ENCODE measurements around the gene C6orf62. TPM values are rescaled to one million over a fixed set of nuclear protein-coding genes. Genes with fewer than 3 reads are reported as not detected.

Gene C6orf62
- polyA plus RNA-seq, 1 of the 3 experiments (the other 2 are of a cell fraction), result 36.0 TPM

DNA sequence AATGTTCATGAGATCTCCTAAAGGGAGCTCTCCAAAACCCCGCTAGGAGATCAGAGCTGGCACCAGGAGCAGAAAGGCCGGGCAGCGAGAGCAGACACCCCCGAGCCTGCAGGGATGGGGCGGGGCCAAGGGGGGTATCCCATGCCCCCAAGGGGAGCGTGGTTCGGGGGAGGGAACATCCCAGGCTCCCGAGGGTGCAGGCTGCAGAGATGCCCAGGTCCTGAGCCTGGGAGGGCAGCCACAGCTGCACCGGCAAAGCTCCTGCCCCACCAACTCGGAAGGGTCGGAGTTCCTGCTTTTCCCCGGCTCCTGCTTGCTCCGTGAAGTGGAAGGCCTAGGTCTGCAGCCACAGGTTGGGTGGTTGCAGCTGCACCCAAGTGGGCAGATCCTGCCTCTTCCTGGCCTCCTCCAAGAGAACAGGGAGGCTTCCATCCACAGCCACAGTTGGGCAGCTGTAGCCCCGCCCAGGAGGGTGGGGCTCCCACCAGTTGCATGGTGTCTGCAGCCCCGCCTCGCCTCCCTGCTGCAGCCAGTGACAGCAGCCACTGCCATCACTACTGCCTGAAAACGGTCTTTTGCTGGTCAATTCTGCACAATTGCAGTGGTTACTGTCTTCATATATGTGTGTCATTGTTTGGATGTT is 42.4 kb upstream of the C6orf62 start:
- H3K27me3 ChIP-seq (ENCODE audit: insufficient read depth), result no peaks in the 10 kb centered on the region
- no peaks in the 10 kb centered on the region for H4K20me1 ChIP-seq (ENCODE audit: insufficient read depth)
- peak; percentile 30 for DNase-seq
- ChIA-PET CTCF (no interaction called here), POLR2A (no interaction called here)
- H2AFZ ChIP-seq (ENCODE audit: low read depth), result no peak overlapping the region
- TF ChIP-seq EP300 (IDR thresholded peaks at IDR 0.05; ENCODE audit: borderline replicate concordance in 1 of 2, low read depth in 1 of 2, low read length in 1 of 2), result no peak
- TF ChIP-seq MXI1 (IDR thresholded peaks at IDR 0.05; ENCODE audit: low read depth, low read length), result no peak
- no peak for TF ChIP-seq ELF1 (IDR thresholded peaks at IDR 0.05)
- no peak for TF ChIP-seq RCOR1 (IDR thresholded peaks at IDR 0.05; ENCODE audit: low read length)
- TF ChIP-seq SIN3A (IDR thresholded peaks at IDR 0.05; ENCODE audit: borderline replicate concordance, low read depth, low read length), result no peak
- TF ChIP-seq EZH2phosphoT487 (IDR thresholded peaks at IDR 0.05; ENCODE audit: borderline replicate concordance, low read depth), result no peak
- no peak for TF ChIP-seq TAF1 (IDR thresholded peaks at IDR 0.05; ENCODE audit: borderline replicate concordance, low read depth, low read length)
- TF ChIP-seq NFIC (IDR thresholded peaks at IDR 0.05; ENCODE audit: borderline replicate concordance), result no peak
- TF ChIP-seq FOXJ3 (CRISPR knock-in tag; IDR thresholded peaks at IDR 0.05), result no peak
- no peak for TF ChIP-seq FOXM1 (IDR thresholded peaks at IDR 0.05; ENCODE audit: low read depth)
- TF ChIP-seq, protein P1, sequence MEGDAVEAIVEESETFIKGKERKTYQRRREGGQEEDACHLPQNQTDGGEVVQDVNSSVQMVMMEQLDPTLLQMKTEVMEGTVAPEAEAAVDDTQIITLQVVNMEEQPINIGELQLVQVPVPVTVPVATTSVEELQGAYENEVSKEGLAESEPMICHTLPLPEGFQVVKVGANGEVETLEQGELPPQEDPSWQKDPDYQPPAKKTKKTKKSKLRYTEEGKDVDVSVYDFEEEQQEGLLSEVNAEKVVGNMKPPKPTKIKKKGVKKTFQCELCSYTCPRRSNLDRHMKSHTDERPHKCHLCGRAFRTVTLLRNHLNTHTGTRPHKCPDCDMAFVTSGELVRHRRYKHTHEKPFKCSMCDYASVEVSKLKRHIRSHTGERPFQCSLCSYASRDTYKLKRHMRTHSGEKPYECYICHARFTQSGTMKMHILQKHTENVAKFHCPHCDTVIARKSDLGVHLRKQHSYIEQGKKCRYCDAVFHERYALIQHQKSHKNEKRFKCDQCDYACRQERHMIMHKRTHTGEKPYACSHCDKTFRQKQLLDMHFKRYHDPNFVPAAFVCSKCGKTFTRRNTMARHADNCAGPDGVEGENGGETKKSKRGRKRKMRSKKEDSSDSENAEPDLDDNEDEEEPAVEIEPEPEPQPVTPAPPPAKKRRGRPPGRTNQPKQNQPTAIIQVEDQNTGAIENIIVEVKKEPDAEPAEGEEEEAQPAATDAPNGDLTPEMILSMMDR (IDR thresholded peaks at IDR 0.05), result no peak
- TF ChIP-seq, protein P2, sequence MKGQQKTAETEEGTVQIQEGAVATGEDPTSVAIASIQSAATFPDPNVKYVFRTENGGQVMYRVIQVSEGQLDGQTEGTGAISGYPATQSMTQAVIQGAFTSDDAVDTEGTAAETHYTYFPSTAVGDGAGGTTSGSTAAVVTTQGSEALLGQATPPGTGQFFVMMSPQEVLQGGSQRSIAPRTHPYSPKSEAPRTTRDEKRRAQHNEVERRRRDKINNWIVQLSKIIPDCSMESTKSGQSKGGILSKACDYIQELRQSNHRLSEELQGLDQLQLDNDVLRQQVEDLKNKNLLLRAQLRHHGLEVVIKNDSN (IDR thresholded peaks at IDR 0.05; ENCODE audit: borderline replicate concordance, low read depth), result no peak
- TF ChIP-seq, protein P3, sequence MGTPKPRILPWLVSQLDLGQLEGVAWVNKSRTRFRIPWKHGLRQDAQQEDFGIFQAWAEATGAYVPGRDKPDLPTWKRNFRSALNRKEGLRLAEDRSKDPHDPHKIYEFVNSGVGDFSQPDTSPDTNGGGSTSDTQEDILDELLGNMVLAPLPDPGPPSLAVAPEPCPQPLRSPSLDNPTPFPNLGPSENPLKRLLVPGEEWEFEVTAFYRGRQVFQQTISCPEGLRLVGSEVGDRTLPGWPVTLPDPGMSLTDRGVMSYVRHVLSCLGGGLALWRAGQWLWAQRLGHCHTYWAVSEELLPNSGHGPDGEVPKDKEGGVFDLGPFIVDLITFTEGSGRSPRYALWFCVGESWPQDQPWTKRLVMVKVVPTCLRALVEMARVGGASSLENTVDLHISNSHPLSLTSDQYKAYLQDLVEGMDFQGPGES (IDR thresholded peaks at IDR 0.05; ENCODE audit: low read depth, low read length), result no peak
- no peaks in the 10 kb centered on the region for H3K9me3 ChIP-seq
- H3K9me2 ChIP-seq, result no peaks in the 10 kb centered on the region
- no peaks in the 10 kb centered on the region for H3K36me3 ChIP-seq (replicated peaks in 1 of 2; ENCODE audit: control insufficient read depth in 1 of 2, insufficient read depth in 2 of 2, low read length in 1 of 2)
- H3K27ac ChIP-seq (ENCODE audit: low read depth in 2 of 2, low read length in 1 of 2), result no peak overlapping the region
- no peaks in the 10 kb centered on the region for H3K79me2 ChIP-seq (ENCODE audit: insufficient read depth)
- H3K9ac ChIP-seq, result no peak overlapping the region
- H3K4me3 ChIP-seq (ENCODE audit: low read depth in 2 of 2, low read length in 1 of 2), result no peak overlapping the region
- H3K4me2 ChIP-seq, result no peak overlapping the region
- H3F3A ChIP-seq (replicated peaks; ENCODE audit: insufficient read depth), result no peaks in the 10 kb centered on the region
- no peaks in the 10 kb centered on the region for H3K4me1 ChIP-seq (ENCODE audit: control insufficient read depth in 1 of 2, insufficient read depth in 2 of 2, low read depth in 1 of 2, low read length in 1 of 2)
- 88% methylated on average over 12 of the region's 17 CpGs for WGBS (ENCODE audit: low lambda C conversion rate)

DNA sequence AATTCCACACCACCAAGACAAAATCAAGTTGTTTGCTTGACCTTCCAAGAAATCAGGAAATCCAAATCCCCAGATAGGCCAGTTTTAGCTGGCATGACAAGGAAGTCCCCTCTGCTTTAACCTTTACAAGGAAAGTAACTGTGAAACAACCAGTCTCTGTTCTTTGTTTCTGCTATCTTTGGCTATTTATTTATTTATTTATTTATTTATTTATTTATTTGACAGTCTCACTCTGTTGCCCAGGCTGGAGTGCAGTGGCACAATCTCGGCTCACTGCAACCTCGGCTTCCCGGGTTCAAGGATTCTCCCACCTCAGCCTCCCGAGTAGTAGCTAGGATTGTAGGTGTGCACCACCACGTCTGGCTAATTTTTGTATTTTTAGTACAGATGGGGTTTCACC is 41.3 kb upstream of the C6orf62 start:
- no peak for DNase-seq
- CTCF ChIA-PET, result no interaction called here
- Histone ChIP-seq H3K4me1 (ENCODE audit: control insufficient read depth in 1 of 2, insufficient read depth in 2 of 2, low read depth in 1 of 2, low read length in 1 of 2) (no peaks in the 10 kb centered on the region), H3F3A (replicated peaks; ENCODE audit: insufficient read depth) (no peaks in the 10 kb centered on the region), H2AFZ (ENCODE audit: low read depth) (no peak overlapping the region), H3K4me3 (ENCODE audit: low read depth in 2 of 2, low read length in 1 of 2) (no peak overlapping the region), H3K9ac (no peak overlapping the region), H3K4me2 (no peak overlapping the region), H3K79me2 (ENCODE audit: insufficient read depth) (no peaks in the 10 kb centered on the region), H3K9me3 (no peaks in the 10 kb centered on the region), H3K9me2 (no peaks in the 10 kb centered on the region), H3K27me3 (ENCODE audit: insufficient read depth) (no peaks in the 10 kb centered on the region), H4K20me1 (ENCODE audit: insufficient read depth) (no peaks in the 10 kb centered on the region), H3K27ac (ENCODE audit: low read depth in 2 of 2, low read length in 1 of 2) (no peak overlapping the region), H3K36me3 (replicated peaks in 1 of 2; ENCODE audit: control insufficient read depth in 1 of 2, insufficient read depth in 2 of 2, low read length in 1 of 2) (no peaks in the 10 kb centered on the region)
- TF ChIP-seq TEAD4 (IDR thresholded peaks at IDR 0.05; ENCODE audit: borderline replicate concordance, insufficient read depth) (no peak), FOXJ3 (CRISPR knock-in tag; IDR thresholded peaks at IDR 0.05) (no peak), NRF1 (IDR thresholded peaks at IDR 0.05; ENCODE audit: low read depth, low read length) (no peak)
- TF ChIP-seq, protein P4, sequence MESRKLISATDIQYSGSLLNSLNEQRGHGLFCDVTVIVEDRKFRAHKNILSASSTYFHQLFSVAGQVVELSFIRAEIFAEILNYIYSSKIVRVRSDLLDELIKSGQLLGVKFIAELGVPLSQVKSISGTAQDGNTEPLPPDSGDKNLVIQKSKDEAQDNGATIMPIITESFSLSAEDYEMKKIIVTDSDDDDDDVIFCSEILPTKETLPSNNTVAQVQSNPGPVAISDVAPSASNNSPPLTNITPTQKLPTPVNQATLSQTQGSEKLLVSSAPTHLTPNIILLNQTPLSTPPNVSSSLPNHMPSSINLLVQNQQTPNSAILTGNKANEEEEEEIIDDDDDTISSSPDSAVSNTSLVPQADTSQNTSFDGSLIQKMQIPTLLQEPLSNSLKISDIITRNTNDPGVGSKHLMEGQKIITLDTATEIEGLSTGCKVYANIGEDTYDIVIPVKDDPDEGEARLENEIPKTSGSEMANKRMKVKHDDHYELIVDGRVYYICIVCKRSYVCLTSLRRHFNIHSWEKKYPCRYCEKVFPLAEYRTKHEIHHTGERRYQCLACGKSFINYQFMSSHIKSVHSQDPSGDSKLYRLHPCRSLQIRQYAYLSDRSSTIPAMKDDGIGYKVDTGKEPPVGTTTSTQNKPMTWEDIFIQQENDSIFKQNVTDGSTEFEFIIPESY (IDR thresholded peaks at IDR 0.05; ENCODE audit: borderline replicate concordance, low read depth), result no peak
- TF ChIP-seq, protein P2 (IDR thresholded peaks at IDR 0.05; ENCODE audit: borderline replicate concordance, low read depth), result no peak
- 97% methylated on average over 5 of the region's 5 CpGs for WGBS (ENCODE audit: low lambda C conversion rate)
- POLR2A ChIA-PET, result no interaction called here
